Duodenal mucosa (tissue), 2 donors: ENCODE data around the gene PCDH10.
A peak's percentile ranks its signal among the peaks of the same experiment; 100 is the strongest.

ENCODE experiments used
- H3K27ac ChIP-seq: one replicate; pipeline ENCODE4 v1.7.0; 2013; ENCODE audit warnings: low read depth, low read length
- H3K27me3 ChIP-seq, 2 donors: one replicate each; pipeline ENCODE4 v1.7.0; 2013; ENCODE audit warnings: low read length in 2 of 2, control low read depth in 1 of 2; ENCODE audit not compliant: insufficient read depth in 2 of 2, control insufficient read depth in 1 of 2
- H3K36me3 ChIP-seq, 2 donors: one replicate each; pipeline ENCODE4 v1.7.0; 2013; ENCODE audit warnings: low read length in 2 of 2, control low read depth in 1 of 2; ENCODE audit not compliant: insufficient read depth in 2 of 2, control insufficient read depth in 1 of 2
- H3K4me1 ChIP-seq, 2 donors: one replicate each; pipeline ENCODE4 v1.7.0; 2013; ENCODE audit warnings: low read length in 2 of 2, control low read depth in 1 of 2; ENCODE audit not compliant: insufficient read depth in 2 of 2, control insufficient read depth in 1 of 2
- H3K4me3 ChIP-seq, 2 donors: one replicate each; pipeline ENCODE4 v1.7.0; 2013; ENCODE audit warnings: low read length in 2 of 2, low read depth in 1 of 2
- H3K9ac ChIP-seq, 2 donors: one replicate each; pipeline ENCODE4 v1.7.0; 2013; ENCODE audit warnings: low read length in 2 of 2, low read depth in 1 of 2
- H3K9me3 ChIP-seq, 2 donors: one replicate each; pipeline ENCODE4 v1.7.0; 2013; ENCODE audit warnings: low read length in 2 of 2, control low read depth in 1 of 2; ENCODE audit not compliant: control insufficient read depth in 1 of 2

The PCDH10 gene

DNA sequence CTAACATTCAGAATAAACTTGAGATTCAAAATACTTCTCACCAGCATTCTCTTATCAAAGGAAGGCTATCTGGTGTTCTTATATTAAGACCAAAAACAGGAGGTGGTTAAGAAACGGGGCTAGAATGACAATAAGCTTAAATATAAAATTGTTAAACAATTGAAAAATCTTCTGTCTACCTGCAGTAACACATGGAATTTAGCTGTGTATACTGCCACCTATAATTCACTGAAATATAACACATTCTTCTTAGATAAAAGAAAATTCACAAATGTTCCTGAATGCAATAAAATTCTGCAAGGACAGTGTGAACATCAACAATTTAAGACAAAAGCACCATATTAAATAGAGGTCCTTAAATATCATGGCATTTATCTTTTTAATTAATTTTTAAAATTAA, 11.5 kb upstream of the PCDH10 start:
- Histone ChIP-seq H3K27ac (no peak overlapping the region), H3K4me3 (no peak overlapping the region), H3K27me3 (no peaks in the 10 kb centered on the region), H3K4me1 (no peaks in the 10 kb centered on the region), H3K9ac (no peak overlapping the region), H3K9me3 (no peaks in the 10 kb centered on the region), H3K36me3 (no peaks in the 10 kb centered on the region)

DNA sequence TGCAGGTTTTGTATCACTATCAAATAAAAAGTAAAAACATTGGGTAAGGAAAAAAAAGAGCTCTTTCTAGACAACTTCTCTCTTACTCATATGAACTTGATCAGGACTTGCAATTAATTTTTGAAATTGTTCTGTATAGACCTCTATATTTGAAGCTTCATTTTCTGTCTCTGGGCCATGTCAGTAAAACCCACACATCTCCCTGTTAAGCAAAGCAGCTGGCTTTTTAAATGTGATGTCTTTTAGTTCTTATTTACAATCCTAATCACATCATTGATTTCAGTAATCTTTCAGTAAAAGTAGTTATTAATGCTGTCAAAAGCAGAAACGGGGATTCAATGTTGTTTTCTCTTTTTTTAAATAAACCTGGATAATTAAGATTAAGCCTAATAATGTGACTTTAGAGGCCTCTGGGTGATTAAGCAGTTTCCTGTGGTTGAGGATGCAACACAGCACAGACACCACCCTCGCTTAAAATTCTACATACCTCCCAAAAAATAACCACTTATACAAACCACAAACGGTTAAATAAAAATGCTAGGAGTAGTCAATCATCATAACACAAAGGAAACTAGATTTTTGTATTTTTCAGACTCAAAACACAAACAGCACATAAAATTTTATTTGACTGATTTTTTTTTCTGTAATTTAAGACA, 5.2 kb upstream of the PCDH10 start:
- Histone ChIP-seq H3K27ac (no peak overlapping the region), H3K27me3 (peaks cover 14 to 33% of the 10 kb centered on the region in 2 donors), H3K4me3 (no peak overlapping the region), H3K36me3 (no peaks in the 10 kb centered on the region), H3K9me3 (no peaks in the 10 kb centered on the region), H3K9ac (no peak overlapping the region), H3K4me1 (peaks cover 0 to 3% of the 10 kb centered on the region in 2 donors)

DNA sequence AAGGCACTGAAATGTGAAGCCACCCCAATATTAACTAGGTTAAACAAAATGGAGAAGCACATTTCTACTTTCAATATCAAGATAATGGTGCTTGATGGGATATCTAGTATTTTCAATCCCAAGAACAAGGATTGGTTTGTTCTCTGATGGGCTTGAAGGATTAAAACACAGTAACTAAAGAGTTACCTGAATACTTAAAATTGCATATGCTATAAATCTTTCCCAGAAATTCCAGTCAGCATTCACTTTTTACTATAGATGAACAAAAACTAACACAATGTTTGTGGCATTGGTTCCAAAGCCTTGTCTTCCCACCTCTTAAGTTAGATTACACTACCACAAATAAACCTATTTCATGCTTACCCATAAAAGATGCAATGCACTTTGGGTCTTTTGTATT, 3.9 kb upstream of the PCDH10 start:
- H3K27me3 ChIP-seq, result peaks cover 27 to 46% of the 10 kb centered on the region in 2 donors
- H3K36me3 ChIP-seq, result no peaks in the 10 kb centered on the region
- H3K9me3 ChIP-seq, result no peaks in the 10 kb centered on the region
- H3K4me3 ChIP-seq, result no peak overlapping the region
- peaks cover 6 to 8% of the 10 kb centered on the region in 2 donors for H3K4me1 ChIP-seq
- no peak overlapping the region for H3K9ac ChIP-seq
- H3K27ac ChIP-seq, result no peak overlapping the region

DNA sequence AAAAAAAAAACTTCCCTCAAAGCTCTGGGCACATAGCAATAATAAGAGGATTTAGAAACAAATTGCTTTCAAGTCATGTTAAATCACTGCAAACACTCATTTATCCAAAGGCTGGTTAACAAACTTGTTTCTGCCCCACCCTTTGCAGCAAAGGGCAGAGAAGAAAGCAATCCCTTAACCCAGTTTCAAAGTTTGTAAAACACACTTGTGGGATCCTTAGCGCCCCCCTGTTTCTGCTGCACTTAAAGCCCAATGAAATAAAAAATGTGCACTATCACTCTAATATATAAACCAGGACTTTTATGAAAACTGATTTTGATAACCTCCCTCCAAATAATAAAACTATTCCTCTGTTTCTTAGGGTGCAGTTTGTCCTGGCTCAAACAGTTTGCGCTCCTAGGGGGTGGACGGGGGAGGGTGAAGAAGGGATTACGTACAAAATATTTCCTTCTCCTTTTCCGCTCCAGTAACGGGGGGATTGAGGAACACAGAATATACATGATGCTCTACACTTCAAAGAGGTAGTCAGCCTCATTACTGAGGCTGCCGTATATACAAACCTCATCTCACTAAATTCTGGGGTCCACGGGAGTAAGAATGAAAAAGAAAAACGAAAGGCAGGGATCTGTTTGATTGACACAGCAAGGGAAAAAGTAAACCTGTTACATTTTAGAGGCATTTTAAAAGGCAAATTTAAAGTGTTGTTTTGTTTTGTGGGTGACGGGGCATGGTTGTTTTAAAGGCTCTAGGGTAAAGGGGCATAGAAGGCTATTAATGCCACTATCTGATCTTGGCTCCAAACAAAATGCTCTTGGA, 3.1 kb upstream of the PCDH10 start:
- H3K4me1 ChIP-seq, result peaks cover 6 to 8% of the 10 kb centered on the region in 2 donors
- no peak overlapping the region for H3K9ac ChIP-seq
- peaks cover 33 to 53% of the 10 kb centered on the region in 2 donors for H3K27me3 ChIP-seq
- no peaks in the 10 kb centered on the region for H3K36me3 ChIP-seq
- H3K9me3 ChIP-seq, result peaks cover 0 to 3% of the 10 kb centered on the region in 2 donors
- no peak overlapping the region for H3K4me3 ChIP-seq
- H3K27ac ChIP-seq, result no peak overlapping the region

DNA sequence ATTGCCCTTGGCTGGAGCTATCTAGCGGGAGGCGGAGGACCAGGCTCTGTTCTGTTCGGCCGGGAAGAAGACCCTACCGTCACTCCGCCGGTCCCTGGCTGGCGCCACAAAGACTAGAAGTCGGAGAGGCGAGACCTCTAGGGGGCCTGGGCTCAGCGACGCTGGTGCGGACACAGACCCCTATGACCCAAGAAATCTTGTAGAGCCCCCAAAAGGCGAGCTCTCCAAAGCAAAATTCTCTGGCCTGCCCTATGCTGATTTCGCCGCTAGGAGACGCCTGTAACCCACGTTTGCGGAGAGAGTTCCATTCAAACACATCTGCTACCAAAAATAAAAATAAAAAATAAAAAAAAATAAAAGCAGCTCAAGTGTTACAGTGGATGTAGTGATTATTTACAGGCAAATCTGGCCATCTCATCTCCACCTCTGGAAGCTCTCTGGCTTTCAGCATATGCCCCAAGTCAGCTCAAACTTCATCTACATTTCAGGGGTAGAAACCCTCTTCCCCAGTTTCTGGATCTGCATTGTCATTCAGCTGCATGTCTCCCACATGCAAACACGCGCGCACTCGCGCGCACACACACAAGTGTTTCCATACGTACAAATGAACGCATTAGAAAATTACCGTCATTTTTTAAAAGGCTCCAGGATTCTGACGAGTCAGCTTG, 2.4 kb upstream of the PCDH10 start:
- no peak overlapping the region for H3K27ac ChIP-seq
- peaks cover 40 to 60% of the 10 kb centered on the region in 2 donors for H3K27me3 ChIP-seq
- H3K36me3 ChIP-seq, result no peaks in the 10 kb centered on the region
- H3K9ac ChIP-seq, result no peak overlapping the region
- peaks cover 6 to 8% of the 10 kb centered on the region in 2 donors for H3K4me1 ChIP-seq
- no peak overlapping the region for H3K4me3 ChIP-seq
- H3K9me3 ChIP-seq, result peaks cover 0 to 4% of the 10 kb centered on the region in 2 donors

DNA sequence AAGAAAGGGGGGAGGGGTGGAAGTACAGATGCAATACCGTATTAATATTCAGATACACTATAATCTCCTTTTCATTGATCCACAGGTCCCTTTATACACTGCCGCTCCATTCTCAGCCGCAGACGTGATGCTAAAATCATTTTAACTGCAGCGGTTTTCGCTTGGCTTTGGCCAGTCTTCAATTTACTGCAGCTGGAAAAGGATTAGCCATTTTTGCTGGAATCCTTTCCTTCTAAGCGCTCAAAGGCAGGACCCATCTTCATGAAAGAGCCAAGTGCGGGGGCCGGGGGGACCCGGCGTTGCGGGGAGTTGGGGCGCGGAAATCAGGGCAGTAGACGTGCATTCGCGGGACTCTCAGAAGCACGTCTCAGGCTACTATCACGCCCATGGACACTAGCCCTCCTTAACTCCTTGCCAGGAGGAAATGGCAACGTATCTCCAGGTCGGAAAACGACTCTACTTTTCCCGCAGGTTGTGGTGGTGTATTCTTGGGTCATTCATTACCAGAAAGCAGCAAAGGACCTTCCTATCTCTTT, 1.7 kb upstream of the PCDH10 start:
- Histone ChIP-seq H3K27ac (no peak overlapping the region), H3K27me3 (peaks cover 44 to 65% of the 10 kb centered on the region in 2 donors), H3K4me1 (peaks cover 6 to 8% of the 10 kb centered on the region in 2 donors), H3K36me3 (no peaks in the 10 kb centered on the region), H3K9me3 (peaks cover 0 to 4% of the 10 kb centered on the region in 2 donors), H3K4me3 (no peak overlapping the region), H3K9ac (no peak overlapping the region)

DNA sequence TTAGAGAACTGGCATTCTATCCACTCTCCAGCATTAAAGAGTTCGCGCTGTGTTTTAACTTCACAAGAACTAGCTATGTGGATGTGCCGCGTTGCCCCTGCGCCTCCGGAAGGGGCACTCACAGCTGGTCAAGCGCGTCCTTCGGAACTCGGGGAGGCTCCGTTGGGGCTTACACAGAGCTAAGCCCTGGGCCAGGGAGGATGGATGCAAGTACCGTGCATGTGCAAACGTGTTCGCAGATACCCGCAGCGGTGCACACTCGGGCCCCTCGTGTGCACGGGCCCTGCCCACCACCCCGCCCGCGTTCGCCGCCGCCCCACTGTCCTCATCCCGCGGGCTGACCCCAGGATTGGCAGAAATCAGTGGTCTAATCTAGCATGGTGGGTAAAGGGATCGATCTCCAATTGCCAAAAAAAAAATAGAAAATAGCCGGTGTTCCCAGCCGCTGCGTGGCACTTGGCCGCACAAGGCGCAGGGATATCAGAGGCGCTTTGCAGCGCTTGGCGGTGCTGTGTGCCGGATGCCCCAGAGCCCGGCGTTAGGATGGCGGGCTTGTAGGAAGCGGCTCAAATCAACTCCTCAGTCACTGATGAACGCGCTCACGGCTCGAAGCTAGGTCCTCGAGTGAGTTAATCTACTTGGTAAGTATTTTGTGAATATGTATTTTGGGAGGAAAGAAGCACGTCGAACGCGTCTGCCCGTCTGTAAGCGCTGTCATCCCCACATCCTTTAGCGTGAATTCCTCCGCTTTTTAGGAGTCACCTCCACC, 989 bp upstream of the PCDH10 start:
- H3K36me3 ChIP-seq, result no peaks in the 10 kb centered on the region
- H3K4me3 ChIP-seq, result peak overlapping the region in 1 of 2 donors; percentile 40
- H3K4me1 ChIP-seq, result peaks cover 6 to 8% of the 10 kb centered on the region in 2 donors
- H3K27me3 ChIP-seq, result peaks cover 44 to 71% of the 10 kb centered on the region in 2 donors
- H3K27ac ChIP-seq, result no peak overlapping the region
- H3K9ac ChIP-seq, result no peak overlapping the region
- H3K9me3 ChIP-seq, result peaks cover 0 to 4% of the 10 kb centered on the region in 2 donors

DNA sequence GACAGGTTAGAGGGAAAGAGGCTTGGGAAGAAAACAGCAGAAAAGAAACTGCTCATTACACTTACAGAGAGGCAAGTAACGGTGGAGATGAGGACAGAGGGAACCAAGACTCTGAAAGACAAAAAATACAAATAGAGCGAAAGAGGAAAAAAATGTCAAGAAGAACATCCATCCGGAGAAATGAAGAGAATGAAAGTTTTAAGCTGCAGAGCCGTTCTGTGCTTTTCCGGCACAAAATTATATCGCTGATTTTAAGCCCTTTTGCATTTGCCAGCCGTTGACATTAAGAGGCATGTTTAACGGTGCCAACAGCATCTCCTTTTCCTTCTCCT, 236 bp downstream of the PCDH10 start:
- Histone ChIP-seq H3K27me3 (peaks cover 44 to 82% of the 10 kb centered on the region in 2 donors), H3K9me3 (peaks cover 0 to 4% of the 10 kb centered on the region in 2 donors), H3K4me3 (peak overlapping the region; percentile 40 to 58), H3K27ac (no peak overlapping the region), H3K4me1 (peaks cover 6 to 8% of the 10 kb centered on the region in 2 donors), H3K36me3 (no peaks in the 10 kb centered on the region), H3K9ac (no peak overlapping the region)

DNA sequence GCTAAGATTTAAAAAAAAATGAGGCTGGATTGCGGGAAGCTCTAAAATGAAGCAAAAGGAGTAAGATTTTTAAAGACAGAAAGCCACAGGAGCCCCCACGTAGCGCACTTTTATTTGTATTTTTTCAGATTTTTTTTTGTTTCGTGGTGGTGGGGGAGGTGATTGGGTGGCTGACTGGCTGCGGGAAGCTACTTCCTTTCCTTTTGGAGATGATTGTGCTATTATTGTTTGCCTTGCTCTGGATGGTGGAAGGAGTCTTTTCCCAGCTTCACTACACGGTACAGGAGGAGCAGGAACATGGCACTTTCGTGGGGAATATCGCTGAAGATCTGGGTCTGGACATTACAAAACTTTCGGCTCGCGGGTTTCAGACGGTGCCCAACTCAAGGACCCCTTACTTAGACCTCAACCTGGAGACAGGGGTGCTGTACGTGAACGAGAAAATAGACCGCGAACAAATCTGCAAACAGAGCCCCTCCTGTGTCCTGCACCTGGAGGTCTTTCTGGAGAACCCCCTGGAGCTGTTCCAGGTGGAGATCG, 908 bp downstream of the PCDH10 start:
- peaks cover 44 to 86% of the 10 kb centered on the region in 2 donors for H3K27me3 ChIP-seq
- no peak overlapping the region for H3K27ac ChIP-seq
- peaks cover 0 to 4% of the 10 kb centered on the region in 2 donors for H3K9me3 ChIP-seq
- H3K9ac ChIP-seq, result no peak overlapping the region
- no peaks in the 10 kb centered on the region for H3K36me3 ChIP-seq
- peaks cover 6 to 8% of the 10 kb centered on the region in 2 donors for H3K4me1 ChIP-seq
- no peak overlapping the region for H3K4me3 ChIP-seq
